AG09319 (cell line): ENCODE results near the gene MRPL22.
"Not testable (repeated sequence)": the region's sequence is repeated elsewhere in the genome, so short reads cannot be mapped to it uniquely, and the experiment has no call there.

Experiments used
- DNase-seq: peaks from one replicate; pipeline ENCODE4 v3.0.0-alpha.2; 2010; ENCODE audit warnings: low read depth; ENCODE audit errors: extremely low read depth
- TF ChIP-seq, protein P1 (sequence below): IDR thresholded peaks from 2 replicates; pipeline ENCODE4 v1.5.1; 2011; ENCODE audit warnings: low read depth, mild to moderate bottlenecking, inconsistent platforms, low read length, moderate library complexity

MRPL22 gene

DNA sequence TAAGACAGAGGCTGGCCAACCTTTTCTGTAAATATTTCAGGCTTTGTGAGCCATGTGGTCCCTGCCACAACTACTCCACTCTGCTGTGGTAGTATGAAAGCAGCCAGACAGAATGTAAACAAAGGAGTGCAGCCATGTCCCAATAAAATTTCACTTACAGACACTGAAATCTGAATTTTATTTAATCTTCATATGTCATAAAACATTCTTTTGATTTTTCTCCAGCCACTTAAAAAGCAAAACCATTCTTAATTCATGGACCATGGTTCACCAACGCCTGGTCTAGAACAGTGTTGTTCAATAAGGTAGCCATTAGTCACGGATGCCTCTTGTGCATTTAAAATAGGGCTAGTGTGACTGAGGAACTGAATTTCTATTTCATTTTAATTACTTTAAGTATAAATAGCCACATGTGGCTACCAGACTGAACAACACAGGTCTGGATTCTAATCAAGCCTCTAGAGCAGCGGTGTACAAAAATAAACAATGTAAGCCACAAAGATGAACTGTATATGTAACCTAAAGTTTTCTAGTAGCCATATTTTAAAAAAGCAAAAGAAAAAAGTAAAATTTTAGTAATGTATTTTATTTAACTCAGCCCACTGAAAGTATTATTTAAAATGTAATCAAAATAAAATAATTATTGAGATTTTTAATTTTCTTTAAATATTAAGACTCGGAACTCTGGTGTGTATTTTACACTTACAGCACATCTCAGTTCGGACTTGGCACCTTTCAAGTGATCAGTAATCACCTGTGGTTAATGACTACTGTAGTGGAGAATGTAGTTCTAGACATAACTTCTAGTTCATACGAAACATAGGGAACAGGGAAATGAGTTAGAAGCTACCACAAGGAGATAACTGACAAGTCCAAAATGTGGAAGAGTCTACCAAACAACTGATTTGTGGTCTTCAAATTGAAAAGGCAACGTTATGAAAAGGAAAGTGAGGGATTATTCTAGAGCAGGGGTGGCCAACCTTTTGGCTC, 17.1 kb upstream of the MRPL22 start:
- TF ChIP-seq, protein P1, sequence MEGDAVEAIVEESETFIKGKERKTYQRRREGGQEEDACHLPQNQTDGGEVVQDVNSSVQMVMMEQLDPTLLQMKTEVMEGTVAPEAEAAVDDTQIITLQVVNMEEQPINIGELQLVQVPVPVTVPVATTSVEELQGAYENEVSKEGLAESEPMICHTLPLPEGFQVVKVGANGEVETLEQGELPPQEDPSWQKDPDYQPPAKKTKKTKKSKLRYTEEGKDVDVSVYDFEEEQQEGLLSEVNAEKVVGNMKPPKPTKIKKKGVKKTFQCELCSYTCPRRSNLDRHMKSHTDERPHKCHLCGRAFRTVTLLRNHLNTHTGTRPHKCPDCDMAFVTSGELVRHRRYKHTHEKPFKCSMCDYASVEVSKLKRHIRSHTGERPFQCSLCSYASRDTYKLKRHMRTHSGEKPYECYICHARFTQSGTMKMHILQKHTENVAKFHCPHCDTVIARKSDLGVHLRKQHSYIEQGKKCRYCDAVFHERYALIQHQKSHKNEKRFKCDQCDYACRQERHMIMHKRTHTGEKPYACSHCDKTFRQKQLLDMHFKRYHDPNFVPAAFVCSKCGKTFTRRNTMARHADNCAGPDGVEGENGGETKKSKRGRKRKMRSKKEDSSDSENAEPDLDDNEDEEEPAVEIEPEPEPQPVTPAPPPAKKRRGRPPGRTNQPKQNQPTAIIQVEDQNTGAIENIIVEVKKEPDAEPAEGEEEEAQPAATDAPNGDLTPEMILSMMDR: no peak
- DNase-seq: no peak

DNA sequence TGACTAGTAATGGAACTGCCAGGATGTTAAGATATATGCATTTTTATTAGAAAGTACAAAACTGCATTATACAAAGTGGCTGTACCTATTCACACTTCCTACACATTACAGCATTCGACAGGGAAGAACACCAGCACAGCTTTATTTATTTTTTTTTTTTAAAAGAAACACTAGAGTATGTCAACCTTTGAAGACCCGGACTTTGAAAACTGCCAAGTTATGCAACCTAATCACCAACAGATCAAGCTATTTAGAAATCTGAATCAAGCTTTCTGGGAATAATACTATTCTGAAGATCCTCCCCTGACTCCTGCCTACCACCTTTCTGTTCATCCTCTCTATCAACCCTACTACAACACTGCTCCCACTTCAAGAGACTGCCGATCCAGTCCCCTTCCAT, 7.3 kb upstream of the MRPL22 start:
- TF ChIP-seq, protein P1: no peak
- DNase-seq: no peak

DNA sequence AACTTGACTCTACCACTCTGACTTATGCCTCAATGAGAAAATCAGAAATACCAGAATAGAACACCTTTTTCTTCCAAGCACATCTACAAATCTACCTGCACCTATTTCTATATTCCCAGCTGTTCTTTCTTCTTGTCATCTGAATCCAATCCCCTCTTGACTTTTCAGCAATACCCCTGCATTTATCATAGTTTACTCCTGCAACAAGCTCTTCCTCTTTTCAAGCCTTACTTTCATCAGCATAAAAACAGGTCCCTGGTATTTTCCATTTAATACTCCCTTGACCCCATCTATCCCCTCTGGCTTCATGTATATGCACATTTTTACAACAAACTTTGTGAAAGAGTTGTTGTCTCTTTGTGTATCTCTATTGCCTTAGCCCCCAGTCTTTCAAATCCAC, 6.0 kb upstream of the MRPL22 start:
- DNase-seq: no peak
- TF ChIP-seq, protein P1: no peak

DNA sequence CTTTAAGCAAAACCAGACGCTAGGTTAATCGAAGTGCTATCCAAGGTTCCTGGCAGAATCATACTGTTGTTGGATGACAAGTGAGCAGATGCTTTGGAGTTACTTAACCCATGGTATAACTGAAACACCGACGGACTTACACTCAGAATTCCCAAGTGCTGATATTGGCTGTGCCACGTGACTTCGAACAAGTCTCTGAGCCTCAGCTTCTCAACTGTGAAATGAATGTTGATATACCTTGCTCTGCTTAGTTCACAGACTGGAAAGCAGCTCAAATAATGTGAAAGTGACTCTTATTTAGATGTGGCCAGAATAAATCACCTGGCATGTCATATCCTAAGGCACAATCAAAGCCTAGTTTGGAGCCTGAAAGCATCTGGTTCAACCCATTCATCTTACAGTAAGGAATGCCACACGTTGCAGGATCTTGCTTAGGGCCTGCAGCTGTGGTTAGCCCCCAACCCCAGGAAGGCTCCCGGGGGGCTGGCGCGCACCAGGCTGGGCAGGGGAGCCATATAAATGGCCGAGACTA, 3.6 kb upstream of the MRPL22 start:
- TF ChIP-seq, protein P1: no peak
- no peak for DNase-seq

DNA sequence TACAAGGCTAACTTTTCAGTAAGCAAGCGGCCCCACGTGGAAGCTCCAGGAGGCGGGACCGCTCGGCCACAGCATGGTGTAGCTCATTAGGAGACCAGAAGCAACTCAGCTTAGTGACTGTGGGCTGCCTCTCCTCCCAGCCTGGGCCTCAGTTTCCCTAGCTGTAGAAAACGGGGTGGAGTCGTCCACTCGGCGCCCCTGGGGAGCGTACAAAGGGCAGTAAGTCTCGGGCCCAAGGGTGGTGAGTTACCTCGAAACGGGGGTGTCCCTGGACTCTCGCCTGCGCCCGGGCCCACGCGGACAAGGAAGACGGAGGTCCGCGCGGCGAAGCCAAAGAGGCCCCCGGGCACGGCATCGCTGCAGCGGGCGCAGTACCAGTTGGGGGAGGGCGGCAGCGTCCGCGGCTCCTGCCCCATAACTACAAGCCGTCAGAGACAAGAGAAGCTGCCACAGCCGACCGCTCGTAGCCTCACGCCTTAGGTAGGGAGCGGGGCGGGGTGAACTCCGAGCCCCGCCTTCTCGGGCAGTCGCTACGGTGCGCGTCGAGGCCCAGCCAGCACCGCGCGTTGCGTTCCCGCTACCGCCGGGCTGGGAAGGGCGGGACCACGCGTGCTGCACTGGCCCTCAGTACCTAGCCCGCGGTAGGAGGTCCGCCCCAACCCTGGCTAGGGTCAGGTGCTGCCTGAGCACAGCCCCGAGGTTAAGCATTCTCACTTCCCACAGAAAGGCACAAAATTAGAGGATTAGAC, 3.0 kb upstream of the MRPL22 start, which contains the start of gene GEMIN5:
Gene GEMIN5 (minus strand): TSS at position 494 of the 749 bp plus-strand sequence. CDS start 78 bp downstream, at position 416.
- peak; percentile 46 for DNase-seq

DNA sequence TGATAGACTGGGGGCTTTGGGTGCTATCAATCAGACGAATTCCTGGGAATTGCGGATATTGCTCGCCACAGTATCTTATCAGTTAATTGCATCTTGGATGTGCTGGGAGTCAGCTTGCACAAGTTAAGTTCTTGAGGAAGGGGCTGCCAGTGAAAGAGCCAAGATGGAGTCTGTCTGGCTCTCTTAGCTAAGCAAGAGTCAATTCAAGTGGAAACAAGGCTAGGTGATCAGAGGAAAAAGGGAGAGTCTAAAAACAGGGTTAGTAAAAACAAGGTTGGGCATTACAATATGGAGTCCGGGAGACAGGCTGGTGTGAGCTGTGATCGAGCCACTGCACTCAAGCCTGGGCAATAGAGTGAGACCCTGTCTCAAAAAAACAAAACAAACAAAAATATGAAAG, 1.5 kb upstream of the MRPL22 start:
- DNase-seq: not testable (repeated sequence)

More for the DNA sequence above, 3.0 kb upstream of the MRPL22 start, which contains the start of gene GEMIN5:
- TF ChIP-seq, protein P1: no peak

DNA sequence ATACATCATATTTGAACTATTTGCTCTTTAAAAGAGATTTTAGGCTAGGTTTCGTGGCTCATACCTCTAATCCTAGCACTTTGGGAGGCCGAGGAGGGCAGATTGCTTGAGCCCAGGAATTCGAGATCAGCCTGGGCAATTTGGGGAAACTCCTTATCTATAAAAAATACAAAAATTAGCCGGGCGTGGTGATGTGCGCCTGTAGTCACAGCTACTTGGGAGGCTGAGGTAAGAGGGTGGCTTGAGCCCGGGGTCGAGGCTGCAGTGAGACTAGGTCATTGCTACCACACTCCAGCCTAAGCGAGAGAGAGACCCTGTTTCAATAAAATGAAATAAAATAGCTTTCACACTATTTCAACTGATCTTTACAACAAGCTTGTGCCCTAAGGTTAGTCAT, 500 bp upstream of the MRPL22 start:
- DNase-seq: no peak
- TF ChIP-seq, protein P1: no peak
